ENCODE results near the gene RNF169. TPM values are rescaled to one million over a fixed set of nuclear protein-coding genes. Genes with fewer than 3 reads are reported as not detected.
"Not testable (repeated sequence)": the region's sequence is repeated elsewhere in the genome, so short reads cannot be mapped to it uniquely, and the experiment has no call there.

RNF169 gene
- total RNA-seq, 1 experiment from 2014 or later = 8.1 TPM

GRCh38 chr11:74819400-74819799, 70.8 kb downstream of the RNF169 start:
- DNase-seq (ENCODE audit: low spot score) = no peak

- DNase-seq (ENCODE audit: low spot score) = no peak
These were observed 72.1 kb downstream of the RNF169 start for GRCh38 chr11:74820763-74821162.

GRCh38 chr11:74822170-74822569, 73.5 kb downstream of the RNF169 start:
- DNase-seq (ENCODE audit: low spot score) = no peak

GRCh38 chr11:74824285-74824982, 75.8 kb downstream of the RNF169 start:
- DNase-seq (ENCODE audit: low spot score) = no peak

GRCh38 chr11:74825596-74825995, 76.9 kb downstream of the RNF169 start:
- DNase-seq (ENCODE audit: low spot score) = not testable (repeated sequence)

- no peak for DNase-seq (ENCODE audit: low spot score)
These were observed 78.3 kb downstream of the RNF169 start for GRCh38 chr11:74826901-74827300.

GRCh38 chr11:74837191-74837590, 88.5 kb downstream of the RNF169 start:
- no peak for DNase-seq (ENCODE audit: low spot score)

GRCh38 chr11:74838188-74838587, 89.5 kb downstream of the RNF169 start:
- DNase-seq (ENCODE audit: low spot score) = no peak

GRCh38 chr11:74839446-74839845, 90.8 kb downstream of the RNF169 start:
- DNase-seq (ENCODE audit: low spot score) = no peak

- DNase-seq (ENCODE audit: low spot score) = no peak
These were observed 91.3 kb downstream of the RNF169 start for GRCh38 chr11:74839971-74840370.

GRCh38 chr11:74840486-74840885, 91.8 kb downstream of the RNF169 start:
- no peak for DNase-seq (ENCODE audit: low spot score)

- no peak for DNase-seq (ENCODE audit: low spot score)
These were observed 94.3 kb downstream of the RNF169 start for GRCh38 chr11:74842967-74843366.

- no peak for DNase-seq (ENCODE audit: low spot score)
These were observed 95.4 kb downstream of the RNF169 start for GRCh38 chr11:74844072-74844471.

GRCh38 chr11:74844865-74845264, 96.2 kb downstream of the RNF169 start:
- DNase-seq (ENCODE audit: low spot score) = no peak

- no peak for DNase-seq (ENCODE audit: low spot score)
These were observed 97.4 kb downstream of the RNF169 start for GRCh38 chr11:74845978-74846517.

- DNase-seq (ENCODE audit: low spot score) = no peak
These were observed 98.1 kb downstream of the RNF169 start for GRCh38 chr11:74846770-74847169.

GRCh38 chr11:74847395-74847794, 98.7 kb downstream of the RNF169 start:
- no peak for DNase-seq (ENCODE audit: low spot score)

- no peak for DNase-seq (ENCODE audit: low spot score)
These were observed 99.2 kb downstream of the RNF169 start for GRCh38 chr11:74847895-74848294.

- no peak for DNase-seq (ENCODE audit: low spot score)
These were observed 101.1 kb downstream of the RNF169 start for GRCh38 chr11:74849525-74850391.

GRCh38 chr11:74853223-74853622, 104.6 kb downstream of the RNF169 start:
- no peak for DNase-seq (ENCODE audit: low spot score)

GRCh38 chr11:74860743-74861142, 112.1 kb downstream of the RNF169 start:
- no peak for DNase-seq (ENCODE audit: low spot score)

- no peak for DNase-seq (ENCODE audit: low spot score)
These were observed 114.8 kb downstream of the RNF169 start for GRCh38 chr11:74863410-74863809.

GRCh38 chr11:74866557-74866956, 117.9 kb downstream of the RNF169 start:
- no peak for DNase-seq (ENCODE audit: low spot score)

Data from HT-29 (cell line).